HepG2 (cell line): ENCODE data around the gene SBNO2. TPM values are rescaled to one million over a fixed set of nuclear protein-coding genes. Genes with fewer than 3 reads are reported as not detected.

Experiments
- ADNP ChIP-seq: sonication (generic); formaldehyde crosslinking; IDR thresholded peaks from 2 replicates; pipeline ENCODE4 v1.4.0; 2020; ENCODE audit warnings: missing genetic modification reagents
- CTCF ChIP-seq: sonication (generic); formaldehyde crosslinking; IDR thresholded peaks from 2 replicates; pipeline ENCODE4 v1.5.0; 2020; ENCODE audit warnings: mild to moderate bottlenecking, missing genetic modification reagents, moderate library complexity
- ELK4 ChIP-seq: sonication (generic); formaldehyde crosslinking; IDR thresholded peaks from 2 replicates; pipeline ENCODE4 v1.9.0; 2021; ENCODE audit warnings: missing genetic modification reagents, borderline replicate concordance
- FOSL1 ChIP-seq: sonication (generic); formaldehyde crosslinking; IDR thresholded peaks from 2 replicates; pipeline ENCODE4 v1.9.0; 2021; ENCODE audit warnings: missing genetic modification reagents, borderline replicate concordance
- HOXD1 ChIP-seq: sonication (generic); formaldehyde crosslinking; IDR thresholded peaks from 2 replicates; pipeline ENCODE4 v1.5.0; 2020; ENCODE audit warnings: missing genetic modification reagents
- TRIM22 ChIP-seq: fragments of 450-650 bp; IDR thresholded peaks from 2 replicates; pipeline ENCODE4 v1.6.1; 2017
- ZBTB40 ChIP-seq, 2 experiments: fragments of 450-650 bp in 1 of 2; sonication (generic) in 1 of 2; formaldehyde crosslinking in 1 of 2; IDR thresholded peaks; 2 replicates each; pipeline versions ENCODE4 v1.6.1 to v1.8.0; 2016 to 2022; ENCODE audit warnings: antibody characterized with exemption in 1 of 2, mild to moderate bottlenecking in 1 of 2, missing genetic modification reagents in 1 of 2
- ZNF687 ChIP-seq: sonication (generic); formaldehyde crosslinking; IDR thresholded peaks from 2 replicates; pipeline ENCODE4 v1.5.1; 2020; ENCODE audit warnings: mild to moderate bottlenecking, missing genetic modification reagents, moderate library complexity
- polyA plus RNA-seq, 8 experiments: library from polyadenylated mRNA; depleted of rRNA in 3 of 8; stranded (reverse) in 7 of 8; unstranded in 1 of 8; fragments of >200 nt; fragmentation: Illumina TruSeq in 4 of 8; extraction: Trizol in 4 of 8; gene quantifications; 2 replicates each; pipeline versions ENCODE4 v1.2.1 to v1.2.3, GENCODE V29; 2011 to 2016; ENCODE audit warnings: low read depth in 4 of 8, missing spikeins in 1 of 8, mixed read lengths in 1 of 8; ENCODE audit not compliant: insufficient read depth in 1 of 8
- total RNA-seq, 5 experiments: library from RNA; depleted of rRNA; stranded (reverse); fragments of >200 nt; fragmentation: Illumina TruSeq; extraction: Trizol; gene quantifications; 2 replicates each; pipeline ENCODE4 v1.2.3, GENCODE V29; 2016; ENCODE audit warnings: low read depth in 1 of 5

Gene SBNO2
- total and polyA plus RNA-seq, 2 of the 13 experiments (the other 11 are each of a cell fraction or from before 2014, with no cell fraction given), result 8.6 to 10.4 TPM

GRCh38 chr19:1223018-1223855 lies 49.2 kb upstream of the SBNO2 start (continued):
- TF ChIP-seq ZBTB40 (IDR thresholded peaks at IDR 0.05) (no peak), ZBTB40 (CRISPR knock-in tag; IDR thresholded peaks at IDR 0.05) (0 out of 2 replicates have a peak, but pooled peaks have one; percentile 9), ELK4 (no peak), CTCF (peak; percentile 65), FOSL1 (CRISPR knock-in tag) (no peak), HOXD1 (CRISPR knock-in tag) (no peak), ADNP (CRISPR knock-in tag) (no peak), ZNF687 (peak; percentile 34; the same call in 1 of the 2 replicates), TRIM22 (no peak)
